ENCODE data around the gene MICAL3.
A peak's percentile ranks its signal among the peaks of the same experiment; 100 is the strongest.

The MICAL3 gene

GRCh38 chr22:17804331-17805080 is 219.9 kb downstream of the MICAL3 start:
- DNase-seq, result no peak

- DNase-seq, result no peak
These were observed 220.6 kb downstream of the MICAL3 start for GRCh38 chr22:17803609-17804270.

- DNase-seq, result no peak
These were observed 221.5 kb downstream of the MICAL3 start for GRCh38 chr22:17802822-17803221.

- DNase-seq, result no peak
These were observed 221.9 kb downstream of the MICAL3 start for GRCh38 chr22:17802411-17802810.

- DNase-seq, result no peak
These were observed 226.4 kb downstream of the MICAL3 start for GRCh38 chr22:17797721-17798559.

- no peak for DNase-seq
These were observed 227.7 kb downstream of the MICAL3 start for GRCh38 chr22:17796695-17797094.

- DNase-seq, result no peak
These were observed 228.5 kb downstream of the MICAL3 start for GRCh38 chr22:17795661-17796548.

GRCh38 chr22:17794726-17795542 is 229.4 kb downstream of the MICAL3 start:
- no peak for DNase-seq

- DNase-seq, result no peak
These were observed 231.4 kb downstream of the MICAL3 start for GRCh38 chr22:17792854-17793434.

GRCh38 chr22:17792299-17792698 is 232.1 kb downstream of the MICAL3 start:
- DNase-seq, result no peak

GRCh38 chr22:17791196-17791595 is 233.2 kb downstream of the MICAL3 start:
- no peak for DNase-seq

GRCh38 chr22:17789379-17790200 is 234.8 kb downstream of the MICAL3 start:
- DNase-seq, result no peak

- no peak for DNase-seq
These were observed 235.6 kb downstream of the MICAL3 start for GRCh38 chr22:17788528-17789378.

GRCh38 chr22:17787716-17788330 is 236.5 kb downstream of the MICAL3 start:
- DNase-seq, result no peak

- no peak for DNase-seq
These were observed 237.1 kb downstream of the MICAL3 start for GRCh38 chr22:17787241-17787640.

- no peak for DNase-seq
These were observed 237.8 kb downstream of the MICAL3 start for GRCh38 chr22:17786435-17787161.

GRCh38 chr22:17785185-17786184 is 238.9 kb downstream of the MICAL3 start:
- DNase-seq, result peak; percentile 66

All from effector CD4-positive, alpha-beta T cell (primary cell).